H1 (cell line): ENCODE data around the gene DNAI1. TPM values are rescaled to one million over a fixed set of nuclear protein-coding genes. Genes with fewer than 3 reads are reported as not detected.

Experiments
- CBX5 ChIP-seq: fragments of 300-800, 300-1000 bp; sonication (generic); IDR thresholded peaks from 2 replicates; pipeline ENCODE4 v1.7.1; 2016; ENCODE audit warnings: antibody characterized with exemption, low read length, low read depth
- HDAC2 ChIP-seq, 2 experiments: fragments of 300-600 bp in 1 of 2; sonication (generic) in 1 of 2; IDR thresholded peaks; 2 replicates each; pipeline ENCODE4 v1.6.1; 2011 to 2012; ENCODE audit warnings: low read depth in 2 of 2, low read length in 2 of 2, mild to moderate bottlenecking in 2 of 2, moderate library complexity in 2 of 2, borderline replicate concordance in 1 of 2, inconsistent platforms in 1 of 2
- KDM4A ChIP-seq: IDR thresholded peaks from one replicate; pipeline ENCODE4 v1.7.1; 2012; ENCODE audit warnings: low read depth, mild to moderate bottlenecking, moderate library complexity, low read length, inconsistent platforms; ENCODE audit not compliant: severe bottlenecking
- KDM5A ChIP-seq: fragments of 200-600 bp; IDR thresholded peaks from 2 replicates; pipeline ENCODE4 v1.7.1; 2012; ENCODE audit warnings: mild to moderate bottlenecking, low read length, inconsistent platforms, mixed read lengths
- NANOG ChIP-seq: IDR thresholded peaks from 2 replicates; pipeline ENCODE4 v1.6.1; 2011; ENCODE audit warnings: low read length, low read depth, mild to moderate bottlenecking, inconsistent platforms; ENCODE audit not compliant: insufficient read depth, poor library complexity, severe bottlenecking
- RXRA ChIP-seq: IDR thresholded peaks from 2 replicates; pipeline ENCODE4 v1.6.1; 2011; ENCODE audit warnings: low read depth, mild to moderate bottlenecking, low read length, moderate library complexity; ENCODE audit not compliant: insufficient read depth
- SIX5 ChIP-seq: IDR thresholded peaks from 2 replicates; pipeline ENCODE4 v1.6.1; 2011; ENCODE audit warnings: mild to moderate bottlenecking, low read depth, low read length
- SUZ12 ChIP-seq: fragments of 200-600 bp; sonication (generic); IDR thresholded peaks from 2 replicates; pipeline ENCODE4 v1.6.1; 2012; ENCODE audit warnings: mild to moderate bottlenecking, inconsistent platforms, low read length, moderate library complexity, mixed read lengths
- polyA plus RNA-seq, 7 experiments: library from polyadenylated mRNA; depleted of rRNA in 3 of 7; stranded (reverse) in 5 of 7; unstranded in 2 of 7; fragments of >200 nt in 5 of 7; fragments of 200-250 nt in 2 of 7; gene quantifications; 1 replicate in 5 of 7; 2 replicates in 1 of 7; 4 replicates in 1 of 7; pipeline versions ENCODE4 v1.2.1 to v1.2.3, GENCODE V29; 2011 to 2013; ENCODE audit warnings: missing spikeins in 2 of 7, mixed read lengths in 2 of 7
- total RNA-seq: library from RNA; stranded (reverse); fragmentation: NEBNext Ultra II Directional; extraction: Animal tissue kit (Norgen Biotek cat#: 25700); gene quantifications from 2 replicates; pipeline ENCODE4 v1.2.1, GENCODE V29; 2021
- TF ChIP-seq, protein P1 (sequence below): IDR thresholded peaks from 2 replicates; pipeline ENCODE4 v1.6.1; 2012; ENCODE audit warnings: inconsistent platforms

The DNAI1 gene
- total and polyA plus RNA-seq, 2 of the 8 experiments (the other 6 are each of a cell fraction or from before 2014, with no cell fraction given): 0.37 to 0.54 TPM

DNA sequence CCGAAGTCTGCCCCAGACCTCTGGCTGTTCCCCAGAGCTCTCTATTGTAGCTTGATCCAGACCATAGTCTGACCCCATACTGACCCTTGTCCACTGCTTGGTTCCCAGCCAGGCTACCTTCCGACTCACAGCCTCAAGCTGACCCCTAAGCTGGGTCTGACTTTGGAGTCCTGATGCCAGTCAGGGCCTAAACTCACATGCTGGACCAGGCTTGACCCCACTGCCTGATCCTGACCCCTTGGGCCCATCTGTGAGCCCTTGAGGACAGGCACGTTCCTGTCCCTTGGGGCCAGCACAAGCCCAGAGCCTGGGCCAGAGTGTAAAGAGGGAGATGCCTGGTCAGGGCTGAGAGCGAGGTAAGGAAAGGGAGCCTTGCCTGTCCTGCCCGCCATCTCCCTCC, 96.9 kb downstream of the DNAI1 start (continued):
- no peak for TF ChIP-seq HDAC2 (IDR thresholded peaks at IDR 0.05; ENCODE audit: borderline replicate concordance in 1 of 2, low read depth in 2 of 2, low read length in 2 of 2)
- no peak for TF ChIP-seq KDM5A
- TF ChIP-seq KDM4A: no peak
- TF ChIP-seq NANOG: no peak
- TF ChIP-seq, protein P1, sequence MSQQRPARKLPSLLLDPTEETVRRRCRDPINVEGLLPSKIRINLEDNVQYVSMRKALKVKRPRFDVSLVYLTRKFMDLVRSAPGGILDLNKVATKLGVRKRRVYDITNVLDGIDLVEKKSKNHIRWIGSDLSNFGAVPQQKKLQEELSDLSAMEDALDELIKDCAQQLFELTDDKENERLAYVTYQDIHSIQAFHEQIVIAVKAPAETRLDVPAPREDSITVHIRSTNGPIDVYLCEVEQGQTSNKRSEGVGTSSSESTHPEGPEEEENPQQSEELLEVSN: no peak
- no peak for TF ChIP-seq CBX5
- TF ChIP-seq SIX5: no peak
- TF ChIP-seq RXRA: no peak
- TF ChIP-seq SUZ12: no peak
